ENCODE results near the gene CAMP.
"Not testable (repeated sequence)": the region's sequence is repeated elsewhere in the genome, so short reads cannot be mapped to it uniquely, and the experiment has no call there.

Gene CAMP, protein sequence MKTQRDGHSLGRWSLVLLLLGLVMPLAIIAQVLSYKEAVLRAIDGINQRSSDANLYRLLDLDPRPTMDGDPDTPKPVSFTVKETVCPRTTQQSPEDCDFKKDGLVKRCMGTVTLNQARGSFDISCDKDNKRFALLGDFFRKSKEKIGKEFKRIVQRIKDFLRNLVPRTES

GRCh38 chr3:48222616-48223513, at the start of gene CAMP:
CAMP (plus strand) TSS chr3:48223495; CDS start chr3:48223512, 17 bp downstream.
- DNase-seq: peak in 1 of 2 donors; percentile 58

GRCh38 chr3:48178072-48178471, 45.2 kb upstream of the CAMP start:
- DNase-seq: no peak

GRCh38 chr3:48180021-48180420, 43.3 kb upstream of the CAMP start:
- DNase-seq: no peak

DNA sequence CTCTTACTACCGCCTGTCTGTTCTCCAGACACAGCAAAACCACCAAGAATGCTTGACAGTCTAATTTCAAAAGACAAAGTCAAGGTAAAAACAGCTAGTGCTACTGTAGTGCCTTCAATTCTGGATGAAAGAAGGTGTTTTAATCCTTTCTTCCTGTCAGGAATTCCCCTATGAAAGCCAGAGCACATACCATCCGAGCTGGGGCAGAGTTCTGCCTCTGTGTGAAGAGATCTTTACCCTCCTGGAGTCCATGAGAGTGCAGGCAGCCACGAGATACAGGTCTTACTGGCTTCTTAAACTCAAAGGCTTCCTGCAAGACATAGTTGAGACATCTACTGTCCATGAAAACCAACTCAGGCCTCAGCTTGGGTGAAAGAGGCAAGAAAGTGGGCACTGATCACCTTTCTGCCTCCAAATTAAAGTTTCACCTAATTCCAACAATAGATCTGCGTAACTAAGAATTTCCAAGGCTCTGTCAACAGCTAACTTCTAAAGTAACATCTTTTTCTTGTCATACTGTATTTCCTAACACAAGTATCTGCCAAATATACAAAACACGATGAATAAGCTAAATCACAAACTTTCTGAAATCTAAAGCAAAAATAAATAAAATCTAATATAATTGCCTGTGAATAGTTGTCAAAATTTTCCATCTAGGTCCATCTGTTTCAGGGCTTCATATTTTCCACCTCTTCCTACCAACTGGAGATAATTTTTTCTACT, 42.6 kb upstream of the CAMP start:
- no peak for DNase-seq

DNA sequence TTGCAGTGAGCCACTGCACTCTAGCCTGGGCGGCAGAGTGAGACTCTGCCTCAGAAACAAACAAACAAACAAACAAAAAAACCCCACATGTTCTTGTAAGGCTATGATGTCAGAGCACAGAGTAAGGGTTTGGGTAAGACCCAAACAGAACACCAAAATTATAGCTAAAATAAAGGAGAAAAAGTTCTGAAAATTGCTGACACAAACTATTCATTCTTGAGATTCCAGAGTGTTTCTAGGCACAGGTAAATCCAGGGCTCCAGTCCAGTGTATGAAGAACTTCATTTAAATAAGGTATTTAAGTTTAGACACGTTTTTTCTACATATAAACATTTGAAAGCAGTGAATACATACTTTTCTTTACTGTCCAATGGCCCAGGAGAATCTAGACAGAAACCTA, 39.0 kb upstream of the CAMP start:
- DNase-seq: no peak

DNA sequence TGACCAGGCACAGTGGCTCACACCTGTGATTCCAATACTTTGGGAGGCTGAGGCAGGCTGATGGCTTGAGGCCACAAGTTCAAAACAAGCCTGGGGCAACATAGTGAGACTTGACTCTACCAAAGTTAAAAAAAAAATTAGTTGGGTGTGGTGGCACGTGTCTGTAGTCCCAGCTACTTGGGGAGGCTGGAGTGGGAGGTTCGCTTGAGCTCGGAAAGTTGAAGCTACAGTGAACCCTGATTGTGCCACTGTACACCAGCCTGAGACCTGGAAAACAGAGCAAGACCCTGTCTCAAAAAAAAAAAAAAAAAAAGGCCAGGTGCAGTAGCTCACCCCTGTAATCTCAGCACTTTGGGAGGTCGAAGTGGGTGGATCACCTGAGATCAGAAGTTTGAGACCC, 38.2 kb upstream of the CAMP start:
- no peak for DNase-seq

GRCh38 chr3:48186631-48187300, 36.5 kb upstream of the CAMP start:
- DNase-seq: no peak

DNA sequence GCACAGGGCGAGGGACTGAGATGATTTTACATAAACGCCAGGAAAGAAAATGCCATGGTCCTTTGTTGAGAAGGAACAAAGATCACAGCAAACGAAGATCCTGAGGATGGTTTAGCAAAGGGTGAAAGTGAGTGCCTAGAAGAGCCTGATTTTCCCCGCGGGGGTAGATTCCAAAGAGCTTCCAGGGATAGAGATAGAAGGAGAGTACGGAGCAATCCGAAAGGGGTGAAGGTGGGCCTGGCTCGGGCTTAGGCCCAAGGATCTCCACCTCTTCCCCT, 36.1 kb upstream of the CAMP start:
- DNase-seq: no peak

- DNase-seq: no peak
These were observed 35.6 kb upstream of the CAMP start for GRCh38 chr3:48187579-48188265.

DNA sequence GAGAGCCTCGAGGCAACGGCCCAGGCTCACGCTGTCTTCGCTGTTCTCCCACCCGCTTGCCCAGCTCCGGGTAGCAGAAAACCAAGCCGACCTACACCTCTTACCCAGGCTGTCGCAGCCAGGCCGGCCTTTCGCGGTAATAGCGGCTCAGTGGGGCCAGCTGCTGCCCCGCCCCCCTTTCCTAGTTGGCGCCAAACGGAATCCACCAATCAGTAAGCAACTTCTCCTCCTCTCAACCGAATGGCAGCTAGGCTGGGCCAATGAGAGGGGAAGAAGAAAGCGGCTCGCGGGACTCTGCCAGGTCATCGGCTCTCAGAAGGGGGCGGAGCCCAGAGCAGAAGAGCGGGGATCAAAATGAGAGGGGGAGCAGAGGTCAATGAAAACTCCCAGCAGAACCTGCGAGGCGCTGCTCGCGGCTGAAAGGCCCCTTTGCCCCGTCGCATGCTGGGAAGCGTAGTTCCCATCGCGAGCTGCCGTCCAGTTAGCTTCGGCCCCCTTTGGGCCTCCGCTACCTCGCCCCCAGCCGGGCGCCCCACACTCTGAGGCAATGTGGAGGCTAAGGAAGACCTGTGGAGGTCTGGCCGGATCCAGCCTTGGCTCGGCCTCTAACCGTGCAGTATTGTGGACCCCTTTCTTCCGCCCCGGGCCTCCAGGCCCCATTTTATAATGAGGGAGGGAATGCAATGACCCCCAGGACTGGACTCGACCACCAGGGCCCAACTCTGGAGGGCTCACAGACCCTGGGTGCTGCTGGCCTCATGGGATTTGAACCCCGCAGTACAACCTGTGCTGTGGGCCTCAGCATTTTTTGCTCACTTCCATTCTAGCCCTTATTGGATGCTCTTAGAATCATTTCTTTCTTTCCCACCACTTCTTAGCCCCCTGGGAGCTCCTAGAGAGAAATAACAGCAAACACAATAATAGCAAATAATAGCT, 34.8 kb upstream of the CAMP start, which contains the start of gene CDC25A:
CDC25A (minus strand) TSS at position 152 of the 936 bp plus-strand sequence. CDS start 470 bp downstream, outside the sequence.
- DNase-seq: peak; percentile 72 to 99

DNA sequence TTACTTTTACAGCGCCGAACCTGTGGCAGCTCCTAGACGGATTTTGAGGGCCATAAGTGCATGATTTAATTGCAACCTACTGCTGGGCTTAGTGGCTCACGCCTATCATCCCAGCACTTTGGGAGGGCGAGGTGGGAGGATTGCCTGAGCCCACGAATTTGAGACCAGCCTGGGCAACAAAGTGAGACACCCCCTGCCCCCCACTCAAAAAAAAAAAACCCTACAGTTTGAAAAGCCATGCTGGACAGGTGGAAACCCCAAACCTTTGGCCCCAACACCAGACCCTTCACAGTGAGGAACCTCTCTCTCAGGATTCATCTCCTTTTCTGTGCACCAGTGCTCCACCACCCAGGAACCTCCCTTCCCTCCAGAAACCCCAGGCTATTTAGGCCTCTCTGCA, 34.0 kb upstream of the CAMP start:
- DNase-seq: no peak

- no peak for DNase-seq
These were observed 32.4 kb upstream of the CAMP start for GRCh38 chr3:48190911-48191310.

DNA sequence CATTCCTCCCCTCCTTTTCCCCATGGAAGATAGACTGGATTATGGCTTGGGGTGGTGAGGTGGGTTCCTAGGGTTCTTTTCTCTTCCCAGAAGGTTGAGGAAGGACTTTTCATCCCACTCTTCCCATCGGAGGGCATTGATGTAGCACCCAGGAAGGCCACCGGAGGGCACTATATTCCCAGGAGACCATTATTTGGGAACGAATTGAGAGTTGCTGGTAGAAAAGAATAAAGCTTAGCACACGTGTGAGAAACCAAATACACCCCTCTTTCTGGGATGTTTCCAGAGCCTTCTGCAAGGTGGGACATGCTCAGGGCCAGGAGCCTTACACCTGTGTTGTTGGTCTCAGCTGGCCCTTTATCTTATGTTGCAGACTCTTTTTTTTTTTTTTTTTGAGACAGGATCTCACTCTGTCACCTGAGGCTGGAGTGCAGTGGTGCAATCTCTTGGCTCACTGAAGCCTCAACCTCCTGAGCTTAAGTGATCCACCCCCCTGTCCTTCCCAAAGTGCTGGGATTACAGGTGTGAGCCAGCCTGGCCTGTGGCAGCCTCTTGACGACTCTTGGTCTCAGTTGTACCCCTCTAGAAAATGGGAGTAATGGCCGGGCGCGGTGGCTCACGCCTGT, 28.7 kb upstream of the CAMP start:
- no peak for DNase-seq

DNA sequence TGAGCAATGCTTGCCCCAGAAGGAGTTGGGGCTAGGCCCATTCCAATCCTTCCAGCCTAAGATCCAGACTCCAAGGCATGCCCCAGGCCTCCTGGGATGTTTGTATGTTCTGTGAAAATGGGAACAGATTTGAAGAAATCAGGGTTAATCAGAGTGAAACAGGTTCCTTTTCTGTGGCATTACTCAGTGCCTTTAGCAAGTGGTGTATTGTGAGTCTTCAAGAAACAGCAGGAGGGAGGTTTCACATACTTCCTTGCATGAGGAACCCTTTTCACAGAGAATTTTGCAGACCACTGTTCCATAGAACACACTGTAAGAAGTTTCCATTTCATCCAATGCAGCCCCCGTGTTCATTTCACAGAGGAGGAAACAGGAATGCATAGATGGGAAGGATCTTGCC, 26.7 kb upstream of the CAMP start:
- DNase-seq: no peak

- DNase-seq: no peak
These were observed 24.2 kb upstream of the CAMP start for GRCh38 chr3:48199117-48199516.

DNA sequence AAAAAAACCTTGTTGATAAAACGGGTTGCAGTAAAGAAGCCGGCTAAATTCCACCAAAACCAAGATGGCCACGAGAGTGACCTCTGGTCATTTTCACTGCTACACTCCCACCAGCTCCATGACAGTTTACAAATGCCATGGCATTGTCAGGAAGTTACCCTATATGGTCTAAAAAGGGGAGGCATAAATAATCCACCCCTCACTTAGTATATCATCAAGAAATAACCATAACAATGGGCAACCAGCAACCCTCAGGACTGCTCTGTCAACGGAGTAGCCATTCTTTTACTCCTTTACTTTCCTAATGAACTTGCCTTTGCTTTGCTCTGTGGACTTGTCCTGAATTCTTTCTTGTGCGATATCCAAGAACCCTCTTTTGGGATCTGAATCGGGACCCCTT, 20.7 kb upstream of the CAMP start:
- DNase-seq: no peak

DNA sequence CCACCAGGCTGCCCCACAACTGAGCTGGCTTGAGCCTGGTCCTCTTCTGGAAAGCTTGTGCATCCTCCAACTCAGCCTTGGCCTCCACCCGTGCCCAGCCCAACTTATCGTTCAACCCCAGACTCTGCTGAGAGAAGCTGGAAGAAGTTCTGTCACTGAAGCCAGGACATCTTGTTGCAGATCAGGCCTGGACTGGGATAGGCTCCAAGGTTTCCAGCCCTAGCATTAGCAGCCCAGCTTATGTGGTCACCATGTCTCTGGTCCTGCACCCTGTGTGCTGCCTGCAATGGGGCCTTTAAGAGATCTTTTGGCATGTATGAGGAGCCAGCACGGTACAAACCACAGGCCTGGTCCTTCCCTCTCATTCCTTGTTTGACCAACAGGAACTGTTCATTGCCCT, 15.2 kb upstream of the CAMP start:
- DNase-seq: no peak

DNA sequence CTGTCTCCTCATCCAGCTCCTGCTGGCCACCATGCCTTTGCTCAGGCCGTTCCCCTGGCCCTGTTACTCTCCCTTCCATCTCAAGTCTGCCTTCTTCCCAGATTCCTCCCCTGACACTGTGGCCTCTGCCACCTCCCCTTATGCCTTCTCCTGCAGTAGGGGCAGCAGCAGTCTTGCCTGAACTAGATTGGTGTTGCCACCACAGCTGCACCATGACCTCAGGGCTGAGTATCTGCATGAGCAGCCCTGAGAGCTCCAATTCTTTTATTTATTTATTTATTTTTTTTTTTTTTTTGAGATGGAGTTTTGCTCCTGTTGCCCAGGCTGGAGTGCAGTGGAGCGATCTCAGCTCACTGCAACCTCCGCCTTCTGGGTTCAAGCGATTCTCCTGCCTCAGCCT, 13.8 kb upstream of the CAMP start:
- DNase-seq: no peak

DNA sequence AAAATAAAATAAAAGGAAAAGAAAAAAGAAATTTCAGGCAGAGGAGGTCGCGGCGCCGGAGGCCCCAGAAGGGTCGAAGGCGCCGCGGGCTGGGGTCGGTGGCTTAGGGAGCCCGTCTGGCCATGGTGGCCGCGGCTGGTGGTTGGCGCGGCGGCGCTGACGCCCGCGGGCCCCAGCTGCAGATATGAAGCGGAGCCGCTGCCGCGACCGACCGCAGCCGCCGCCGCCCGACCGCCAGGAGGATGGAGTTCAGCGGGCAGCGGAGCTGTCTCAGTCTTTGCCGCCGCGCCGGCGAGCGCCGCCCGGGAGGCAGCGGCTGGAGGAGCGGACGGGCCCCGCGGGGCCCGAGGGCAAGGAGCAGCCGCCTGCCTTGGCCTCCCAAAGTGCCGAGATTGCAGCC, 12.8 kb upstream of the CAMP start:
- DNase-seq: not testable (repeated sequence)

DNA sequence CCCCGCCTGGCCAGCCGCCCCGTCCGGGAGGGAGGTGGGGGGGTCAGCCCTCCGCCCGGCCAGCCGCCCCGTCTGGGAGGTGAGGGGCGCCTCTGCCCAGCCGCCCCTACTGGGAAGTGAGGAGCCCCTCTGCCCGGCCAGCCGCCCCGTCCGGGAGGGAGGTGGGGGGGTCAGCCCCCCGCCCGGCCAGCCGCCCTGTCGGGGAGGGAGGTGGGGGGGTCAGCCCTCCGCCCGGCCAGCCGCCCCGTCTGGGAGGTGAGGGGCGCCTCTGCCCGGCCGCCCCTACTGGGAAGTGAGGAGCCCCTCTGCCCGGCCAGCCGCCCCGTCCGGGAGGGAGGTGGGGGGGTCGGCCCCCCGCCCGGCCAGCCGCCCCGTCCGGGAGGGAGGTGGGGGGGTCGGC, 11.5 kb upstream of the CAMP start:
- not testable (repeated sequence) for DNase-seq

DNA sequence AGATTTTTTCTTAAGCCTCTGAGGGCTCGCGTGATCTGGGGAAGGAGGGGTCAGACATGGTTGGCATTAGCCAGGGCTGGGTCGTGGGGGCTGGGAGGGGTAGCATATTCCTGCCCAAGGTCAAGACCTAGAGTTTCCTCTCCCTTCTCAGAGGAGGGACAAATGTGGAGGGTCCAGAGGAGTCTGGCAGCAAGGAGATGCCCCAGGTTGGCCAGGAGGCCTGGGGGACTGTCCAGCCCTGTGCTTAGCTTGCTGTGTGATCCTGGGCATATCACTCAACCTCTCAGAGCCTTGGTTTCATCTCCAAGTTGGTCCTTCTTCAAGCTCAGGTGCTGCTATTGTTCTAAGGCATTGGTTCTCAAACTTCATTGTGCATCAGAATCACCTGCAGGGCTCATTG, 9.1 kb upstream of the CAMP start:
- DNase-seq: no peak

All from bone marrow (tissue), 2 donors.